Activated CD4-positive, alpha-beta T cell treated with anti-CD3 and anti-CD28 coated beads, Interleukin-2, amount 50 U/mL, for 16 hours (primary cell): ENCODE results near the gene S100A8.
A peak's percentile ranks its signal among the peaks of the same experiment; 100 is the strongest.

Source experiments
- DNase-seq: peaks from one replicate; pipeline ENCODE4 v3.0.0-alpha.2; 2020

The S100A8 gene

GRCh38 chr1:153345187-153346076, 45.4 kb downstream of the S100A8 start:
- no peak for DNase-seq

GRCh38 chr1:153344718-153345025, 46.2 kb downstream of the S100A8 start:
- DNase-seq, result no peak

- peak; percentile 16 for DNase-seq
These were observed 46.8 kb downstream of the S100A8 start for GRCh38 chr1:153343811-153344717.

- no peak for DNase-seq
These were observed 47.7 kb downstream of the S100A8 start for GRCh38 chr1:153343040-153343681.

GRCh38 chr1:153342178-153342577, 48.7 kb downstream of the S100A8 start:
- no peak for DNase-seq

GRCh38 chr1:153341431-153341934, 49.4 kb downstream of the S100A8 start:
- DNase-seq, result no peak

- no peak for DNase-seq
These were observed 50.5 kb downstream of the S100A8 start for GRCh38 chr1:153340356-153340755.
